HL-60 (cell line): Measurements from ENCODE around the gene CAMTA1.
A peak's percentile ranks its signal among the peaks of the same experiment; 100 is the strongest.

Experiments used
- CTCF ChIP-seq: IDR thresholded peaks from one replicate; pipeline ENCODE4 v1.5.1; 2011; ENCODE audit warnings: low read length, control low read depth, inconsistent platforms; ENCODE audit not compliant: insufficient read depth
- GABPA ChIP-seq: IDR thresholded peaks from 2 replicates; pipeline ENCODE4 v1.6.1; 2012; ENCODE audit warnings: low read depth
- POLR2AphosphoS5 ChIP-seq: IDR thresholded peaks from 2 replicates; pipeline ENCODE4 v1.6.1; 2012; ENCODE audit warnings: low read depth
- REST ChIP-seq: IDR thresholded peaks from 2 replicates; pipeline ENCODE4 v1.6.1; 2012; ENCODE audit warnings: low read depth; ENCODE audit not compliant: insufficient replicate concordance
- SPI1 ChIP-seq: IDR thresholded peaks from 2 replicates; pipeline ENCODE4 v1.6.1; 2012; ENCODE audit warnings: low read depth, mild to moderate bottlenecking, borderline replicate concordance

GRCh38 chr1:6889875-6890480 lies 104.7 kb downstream of the CAMTA1 start:
- TF ChIP-seq CTCF (peak; percentile 67), GABPA (no peak), REST (no peak), POLR2AphosphoS5 (no peak), SPI1 (no peak)
